NCI-H1105 (cell line): ENCODE data around the gene FTHL17.

ENCODE experiments used
- DNase-seq: peaks from one replicate; lab custom pipeline; 2025; lab: John Stamatoyannopoulos, UW

Gene FTHL17

GRCh38 chrX:31071725-31072124 lies at the start of gene FTHL17:
Gene FTHL17 (minus strand): TSS chrX:31072041. CDS start chrX:31071953, 88 bp downstream.
- DNase-seq: no peak

GRCh38 chrX:31117266-31117665 lies 45.4 kb upstream of the FTHL17 start:
- no peak for DNase-seq

GRCh38 chrX:31115398-31115797 lies 43.6 kb upstream of the FTHL17 start:
- DNase-seq: no peak

GRCh38 chrX:31114858-31115257 lies 43.0 kb upstream of the FTHL17 start:
- no peak for DNase-seq

- DNase-seq: no peak
Measured at GRCh38 chrX:31112226-31112999, 40.6 kb upstream of the FTHL17 start.

- DNase-seq: no peak
Measured at GRCh38 chrX:31110657-31111056, 38.8 kb upstream of the FTHL17 start.

GRCh38 chrX:31099536-31100090 lies 27.8 kb upstream of the FTHL17 start:
- no peak for DNase-seq

- DNase-seq: no peak
Measured at GRCh38 chrX:31098079-31098478, 26.2 kb upstream of the FTHL17 start.

- DNase-seq: no peak
Measured at GRCh38 chrX:31093639-31093975, 21.8 kb upstream of the FTHL17 start.

- DNase-seq: no peak
Measured at GRCh38 chrX:31092970-31093638, 21.3 kb upstream of the FTHL17 start.

GRCh38 chrX:31092476-31092875 lies 20.6 kb upstream of the FTHL17 start:
- DNase-seq: no peak

- no peak for DNase-seq
Measured at GRCh38 chrX:31091819-31092218, 20.0 kb upstream of the FTHL17 start.

GRCh38 chrX:31074522-31074921 lies 2.7 kb upstream of the FTHL17 start:
- DNase-seq: no peak

- no peak for DNase-seq
Measured at GRCh38 chrX:31071262-31071661, 579 bp downstream of the FTHL17 start.

GRCh38 chrX:31070057-31070468 lies 1.8 kb downstream of the FTHL17 start:
- DNase-seq: no peak

GRCh38 chrX:31063114-31063513 lies 8.7 kb downstream of the FTHL17 start:
- no peak for DNase-seq

GRCh38 chrX:31061091-31061490 lies 10.8 kb downstream of the FTHL17 start:
- no peak for DNase-seq

GRCh38 chrX:31060016-31060415 lies 11.8 kb downstream of the FTHL17 start:
- DNase-seq: no peak

- DNase-seq: no peak
Measured at GRCh38 chrX:31058284-31058683, 13.6 kb downstream of the FTHL17 start.

GRCh38 chrX:31057691-31058090 lies 14.2 kb downstream of the FTHL17 start:
- no peak for DNase-seq

- no peak for DNase-seq
Measured at GRCh38 chrX:31057291-31057690, 14.6 kb downstream of the FTHL17 start.

GRCh38 chrX:31053621-31054020 lies 18.2 kb downstream of the FTHL17 start:
- DNase-seq: no peak

- DNase-seq: no peak
Measured at GRCh38 chrX:31039327-31039711, 32.5 kb downstream of the FTHL17 start.
